SU-DHL-6 (cell line): ENCODE results near the gene RPS26.
"Not testable (repeated sequence)": the region's sequence is repeated elsewhere in the genome, so short reads cannot be mapped to it uniquely, and the experiment has no call there.

Experiments used
- H2AFZ ChIP-seq: fragments of 200-600 bp; sonication (generic); 2 replicates; pipeline ENCODE4 v1.6.1; 2014; ENCODE audit warnings: low read depth, mild to moderate bottlenecking, moderate library complexity, mixed read lengths, antibody characterized with exemption, low read length; ENCODE audit not compliant: severe bottlenecking
- H3F3A ChIP-seq: fragments of 200-600 bp; shearing (Covaris generic); 2 replicates; pipeline ENCODE4 v1.6.0; 2016; ENCODE audit warnings: antibody characterized with exemption, mild to moderate bottlenecking; ENCODE audit not compliant: insufficient read depth
- H3K27ac ChIP-seq: fragments of 200-600 bp; sonication (generic); 2 replicates; pipeline ENCODE4 v1.5.1; 2016; ENCODE audit warnings: low read depth, mild to moderate bottlenecking, low read length, moderate library complexity, mixed read lengths
- H3K27me3 ChIP-seq: fragments of 200-600 bp; sonication (generic), shearing (Covaris generic); 2 replicates; pipeline ENCODE4 v1.6.0; 2014; ENCODE audit warnings: mild to moderate bottlenecking, low read length
- H3K36me3 ChIP-seq: fragments of 200-600 bp; sonication (generic); 2 replicates; pipeline ENCODE4 v1.6.1; 2014; ENCODE audit warnings: mild to moderate bottlenecking, low read length, mixed read lengths
- H3K4me2 ChIP-seq: fragments of 300-600, 200-600 bp; shearing (Covaris generic), sonication (generic); 2 replicates; pipeline ENCODE4 v1.6.0; 2014; ENCODE audit warnings: low read length, low read depth, mild to moderate bottlenecking; ENCODE audit not compliant: poor library complexity, severe bottlenecking
- H3K4me3 ChIP-seq: fragments of 200-600 bp; sonication (generic); 2 replicates; pipeline ENCODE4 v1.5.1; 2014; ENCODE audit warnings: antibody characterized with exemption, low read length, mild to moderate bottlenecking, mixed read lengths; ENCODE audit not compliant: insufficient read depth, poor library complexity, severe bottlenecking
- H3K79me2 ChIP-seq: fragments of 200-600 bp; sonication (generic); 2 replicates; pipeline ENCODE4 v1.6.1; 2014; ENCODE audit warnings: mild to moderate bottlenecking, low read length, moderate library complexity; ENCODE audit not compliant: insufficient read depth
- H3K9ac ChIP-seq: fragments of 200-600 bp; sonication (generic); 2 replicates; pipeline ENCODE4 v1.7.0; 2014; ENCODE audit warnings: mild to moderate bottlenecking, low read length
- H3K9me2 ChIP-seq: fragments of 200-600 bp; sonication (generic); replicated peaks from 2 replicates; pipeline ENCODE4 v1.6.1; 2014; ENCODE audit warnings: low read length; ENCODE audit not compliant: insufficient read depth
- H3K9me3 ChIP-seq: fragments of 200-600 bp; sonication (generic); 2 replicates; pipeline ENCODE4 v1.6.1; 2014; ENCODE audit warnings: low read length, mixed read lengths; ENCODE audit not compliant: insufficient read depth
- H4K20me1 ChIP-seq: fragments of 200-600 bp; sonication (generic); 2 replicates; pipeline ENCODE4 v1.6.1; 2014; ENCODE audit warnings: low read depth, mild to moderate bottlenecking, antibody characterized with exemption, low read length, moderate library complexity, mixed read lengths
- CTCF ChIP-seq: fragments of 200-600 bp; sonication (generic); IDR thresholded peaks from one replicate; pipeline ENCODE4 v1.5.1; 2017; ENCODE audit warnings: antibody characterized with exemption, mild to moderate bottlenecking, low read length, moderate library complexity; ENCODE audit not compliant: insufficient read depth, poor library complexity, severe bottlenecking
- EZH2phosphoT487 ChIP-seq: fragments of 200-600 bp; sonication (generic), shearing (Covaris generic); conservative IDR thresholded peaks from 2 replicates; pipeline ENCODE4 v1.6.1; 2018; ENCODE audit warnings: mild to moderate bottlenecking, antibody characterized with exemption, low read length, moderate library complexity, mixed read lengths

RPS26 gene

GRCh38 chr12:56040151-56040550 lies 1.6 kb upstream of the RPS26 start:
- Histone ChIP-seq H3K79me2 (peaks cover 21% of the 10 kb centered on the region), H3K9ac (no peak overlapping the region), H2AFZ (no peak overlapping the region), H3K4me3 (no peak overlapping the region), H3K4me2 (no peak overlapping the region), H3K27ac (no peak overlapping the region), H3K9me2 (no peaks in the 10 kb centered on the region), H3K36me3 (peaks cover 15% of the 10 kb centered on the region), H3K27me3 (no peaks in the 10 kb centered on the region), H4K20me1 (0 out of 2 replicates have a peak, but pooled peaks cover 6% of the 10 kb centered on the region), H3K9me3 (no peaks in the 10 kb centered on the region), H3F3A (peaks cover 23% of the 10 kb centered on the region)
- TF ChIP-seq CTCF, result no peak

- TF ChIP-seq CTCF, result no peak
- TF ChIP-seq EZH2phosphoT487, result no peak
- Histone ChIP-seq H3K27ac (peak overlapping the region; percentile 66), H3F3A (peaks cover 31% of the 10 kb centered on the region), H4K20me1 (0 out of 2 replicates have a peak, but pooled peaks cover 6% of the 10 kb centered on the region), H3K36me3 (peaks cover 15% of the 10 kb centered on the region), H3K4me2 (peak overlapping the region; percentile 94), H3K79me2 (peaks cover 21% of the 10 kb centered on the region), H3K27me3 (no peaks in the 10 kb centered on the region), H3K9ac (peak overlapping the region; percentile 80), H3K9me3 (no peaks in the 10 kb centered on the region), H3K4me3 (peak overlapping the region; percentile 61), H3K9me2 (no peaks in the 10 kb centered on the region), H2AFZ (peak overlapping the region; percentile 97)
Observed at GRCh38 chr12:56040963-56041551, 661 bp upstream of the RPS26 start.

GRCh38 chr12:56042430-56042813 lies 704 bp downstream of the RPS26 start:
- not testable (repeated sequence) for H3K27me3 ChIP-seq, H2AFZ ChIP-seq, H3K9me2 ChIP-seq, H3K9me3 ChIP-seq, H4K20me1 ChIP-seq
- Histone ChIP-seq H3K36me3 (peaks cover 15% of the 10 kb centered on the region), H3K79me2 (peaks cover 21% of the 10 kb centered on the region), H3F3A (peaks cover 39% of the 10 kb centered on the region), H3K4me2 (peak overlapping the region; percentile 90), H3K27ac (peak overlapping the region; percentile 82), H3K9ac (peak overlapping the region; percentile 80), H3K4me3 (peak overlapping the region; percentile 90)

GRCh38 chr12:56042843-56043242 lies 1.1 kb downstream of the RPS26 start:
- Histone ChIP-seq H3K27ac (peak overlapping the region; percentile 82; the same call in 1 of the 2 replicates), H3K27me3 (no peaks in the 10 kb centered on the region), H2AFZ (no peak overlapping the region), H3F3A (peaks cover 39% of the 10 kb centered on the region), H3K9me2 (no peaks in the 10 kb centered on the region), H4K20me1 (0 out of 2 replicates have a peak, but pooled peaks cover 6% of the 10 kb centered on the region), H3K36me3 (peaks cover 15% of the 10 kb centered on the region), H3K4me3 (peak overlapping the region; percentile 90), H3K9me3 (no peaks in the 10 kb centered on the region), H3K9ac (peak overlapping the region; percentile 80), H3K4me2 (peak overlapping the region; percentile 90), H3K79me2 (peaks cover 21% of the 10 kb centered on the region)
- no peak for TF ChIP-seq CTCF
- no peak for TF ChIP-seq EZH2phosphoT487
